Neuronal stem cell (in vitro differentiated cells): Measurements from ENCODE around the gene TCF19.
A peak's percentile ranks its signal among the peaks of the same experiment; 100 is the strongest.

Experiments used
- DNase-seq: peaks from one replicate; pipeline ENCODE4 v3.0.0-alpha.2; 2013; ENCODE audit warnings: low spot score
- H2AFZ ChIP-seq: one replicate; pipeline ENCODE4 v1.6.1; 2013; ENCODE audit warnings: mild to moderate bottlenecking, low read length, inconsistent platforms
- H2AK5ac ChIP-seq: 2 replicates; pipeline ENCODE4 v1.6.1; 2013; ENCODE audit warnings: low read depth, mild to moderate bottlenecking, inconsistent platforms, low read length, moderate library complexity, mixed read lengths
- H2BK120ac ChIP-seq: 2 replicates; pipeline ENCODE4 v1.6.1; 2013; ENCODE audit warnings: low read depth, mild to moderate bottlenecking, inconsistent platforms, low read length, moderate library complexity, mixed read lengths
- H2BK12ac ChIP-seq: one replicate; pipeline ENCODE4 v1.6.1; 2013; ENCODE audit warnings: low read length, inconsistent platforms
- H2BK15ac ChIP-seq: 2 replicates; pipeline ENCODE4 v1.6.1; 2013; ENCODE audit warnings: mild to moderate bottlenecking, low read length, inconsistent platforms, mixed read lengths
- H2BK5ac ChIP-seq: one replicate; pipeline ENCODE4 v1.6.1; 2013; ENCODE audit warnings: inconsistent platforms, mild to moderate bottlenecking, low read length, moderate library complexity
- H3K14ac ChIP-seq: one replicate; pipeline ENCODE4 v1.6.1; 2013; ENCODE audit warnings: low read length, inconsistent platforms
- H3K18ac ChIP-seq: 2 replicates; pipeline ENCODE4 v1.6.1; 2013; ENCODE audit warnings: low read length, inconsistent platforms
- H3K23ac ChIP-seq: 2 replicates; pipeline ENCODE4 v1.6.1; 2013; ENCODE audit warnings: low read depth, mild to moderate bottlenecking, mixed read lengths, low read length, inconsistent platforms; ENCODE audit not compliant: poor library complexity
- H3K27ac ChIP-seq: replicated peaks from 3 replicates; pipeline ENCODE4 v1.5.1; 2013; ENCODE audit warnings: low read length, inconsistent platforms
- H3K27me3 ChIP-seq, 3 experiments: 2 replicates each; pipeline ENCODE4 v1.6.1; 2013; ENCODE audit warnings: low read length in 3 of 3, mild to moderate bottlenecking in 2 of 3, inconsistent platforms in 1 of 3, low read depth in 1 of 3, mixed read lengths in 1 of 3, moderate library complexity in 1 of 3; ENCODE audit not compliant: control insufficient read depth in 3 of 3, insufficient read depth in 3 of 3
- H3K36me3 ChIP-seq, 2 donors: replicated peaks in 1 of 2; 2 replicates each; pipeline ENCODE4 v1.6.1; 2013; ENCODE audit warnings: low read length in 2 of 2; ENCODE audit not compliant: control insufficient read depth in 2 of 2, insufficient read depth in 2 of 2
- H3K4ac ChIP-seq: 2 replicates; pipeline ENCODE4 v1.6.1; 2013; ENCODE audit warnings: inconsistent platforms, mild to moderate bottlenecking, low read length, moderate library complexity
- H3K4me1 ChIP-seq, 2 donors: 1 replicate in 1 of 2; 2 replicates in 1 of 2; pipeline ENCODE4 v1.6.1; 2013; ENCODE audit warnings: low read length in 2 of 2, low read depth in 1 of 2; ENCODE audit not compliant: control insufficient read depth in 2 of 2, insufficient read depth in 1 of 2
- H3K4me2 ChIP-seq: one replicate; pipeline ENCODE4 v1.6.1; 2013; ENCODE audit warnings: mild to moderate bottlenecking, low read length, inconsistent platforms; ENCODE audit not compliant: insufficient read depth, poor library complexity, severe bottlenecking
- H3K4me3 ChIP-seq, 2 donors: 2 replicates each; pipeline ENCODE4 v1.5.1; 2013; ENCODE audit warnings: low read length in 2 of 2, mild to moderate bottlenecking in 2 of 2, inconsistent platforms in 1 of 2, moderate library complexity in 1 of 2
- H3K79me1 ChIP-seq: one replicate; pipeline ENCODE4 v1.6.1; 2013; ENCODE audit warnings: low read depth, mild to moderate bottlenecking, inconsistent platforms, low read length, moderate library complexity
- H3K9ac ChIP-seq: one replicate; pipeline ENCODE4 v1.6.1; 2013; ENCODE audit warnings: mild to moderate bottlenecking, low read depth, low read length, inconsistent platforms; ENCODE audit not compliant: poor library complexity
- H3K9me3 ChIP-seq, 2 donors: replicated peaks in 1 of 2; 2 replicates each; pipeline versions ENCODE3 to v1.6.1; 2013; ENCODE audit warnings: low read length in 2 of 2, mild to moderate bottlenecking in 2 of 2, inconsistent platforms in 1 of 2, low read depth in 1 of 2, mixed read lengths in 1 of 2, moderate library complexity in 1 of 2; ENCODE audit not compliant: control insufficient read depth in 2 of 2, insufficient read depth in 1 of 2
- H4K8ac ChIP-seq: one replicate; pipeline ENCODE4 v1.6.1; 2013; ENCODE audit warnings: low read depth, mild to moderate bottlenecking, inconsistent platforms, low read length, moderate library complexity
- H4K91ac ChIP-seq: one replicate; pipeline ENCODE4 v1.6.1; 2013; ENCODE audit warnings: low read length, low read depth, mild to moderate bottlenecking, inconsistent platforms; ENCODE audit not compliant: poor library complexity
- WGBS, 2 donors: extraction: QIAGEN DNeasy Blood & Tissue Kit; methylation state at CpG; one replicate each; pipeline ENCODE4 v1.1.7; 2013; ENCODE audit warnings: missing lambda C conversion rate in 2 of 2, mixed read lengths in 1 of 2; ENCODE audit not compliant: insufficient read length in 2 of 2, insufficient replicate concordance in 1 of 2; ENCODE audit errors: extremely low coverage in 2 of 2; 5-methylcytosine and 5-hydroxymethylcytosine counted together

The TCF19 gene

GRCh38 chr6:31130751-31131150, 27.6 kb upstream of the TCF19 start:
- no peaks in the 10 kb centered on the region for H3K36me3 ChIP-seq
- H3K27me3 ChIP-seq: peaks cover 0 to 9% (median 0%) of the 10 kb centered on the region in 3 experiments
- no peak overlapping the region for H3K4me3 ChIP-seq
- no CpG with 5 or more reads among the region's 3 CpGs for WGBS, 2 donors
- no peak overlapping the region for H4K8ac ChIP-seq
- H4K91ac ChIP-seq: no peak overlapping the region
- H3K18ac ChIP-seq: no peak overlapping the region
- H3K14ac ChIP-seq: no peak overlapping the region
- no peak overlapping the region for H2BK12ac ChIP-seq
- no peak overlapping the region for H2BK120ac ChIP-seq
- H3K4me1 ChIP-seq: peaks cover 0 to 4% of the 10 kb centered on the region in 2 donors
- H3K27ac ChIP-seq: no peak overlapping the region
- DNase-seq: no peak
- no peak overlapping the region for H3K4ac ChIP-seq
- H3K23ac ChIP-seq: no peak overlapping the region
- no peak overlapping the region for H2AFZ ChIP-seq
- H2AK5ac ChIP-seq: no peak overlapping the region
- H3K4me2 ChIP-seq: no peak overlapping the region
- no peak overlapping the region for H2BK5ac ChIP-seq
- no peaks in the 10 kb centered on the region for H3K9me3 ChIP-seq
- H3K79me1 ChIP-seq: no peaks in the 10 kb centered on the region
- no peak overlapping the region for H3K9ac ChIP-seq
- H2BK15ac ChIP-seq: no peak overlapping the region

GRCh38 chr6:31131595-31131994, 26.8 kb upstream of the TCF19 start:
- no peak overlapping the region for H4K8ac ChIP-seq
- no peaks in the 10 kb centered on the region for H3K9me3 ChIP-seq
- H2BK5ac ChIP-seq: no peak overlapping the region
- no peak overlapping the region for H2AFZ ChIP-seq
- no peak overlapping the region for H4K91ac ChIP-seq
- H3K4me3 ChIP-seq: no peak overlapping the region
- no peak overlapping the region for H3K23ac ChIP-seq
- no peak overlapping the region for H3K9ac ChIP-seq
- no peak overlapping the region for H3K4me2 ChIP-seq
- H3K4ac ChIP-seq: no peak overlapping the region
- no peak overlapping the region for H3K27ac ChIP-seq
- no peak overlapping the region for H2AK5ac ChIP-seq
- no peaks in the 10 kb centered on the region for H3K79me1 ChIP-seq
- no peaks in the 10 kb centered on the region for H3K36me3 ChIP-seq
- H3K27me3 ChIP-seq: peaks cover 0 to 8% (median 0%) of the 10 kb centered on the region in 3 experiments
- no peak overlapping the region for H2BK12ac ChIP-seq
- WGBS, 2 donors: no CpG with 5 or more reads among the region's 3 CpGs
- no peak overlapping the region for H2BK120ac ChIP-seq
- H3K4me1 ChIP-seq: peaks cover 0 to 2% of the 10 kb centered on the region in 2 donors
- no peak for DNase-seq
- H3K18ac ChIP-seq: no peak overlapping the region
- H2BK15ac ChIP-seq: no peak overlapping the region
- H3K14ac ChIP-seq: no peak overlapping the region

GRCh38 chr6:31132806-31133205, 25.6 kb upstream of the TCF19 start:
- H3K4me3 ChIP-seq: no peak overlapping the region
- H3K36me3 ChIP-seq: no peaks in the 10 kb centered on the region
- peaks cover 0 to 2% of the 10 kb centered on the region in 2 donors for H3K4me1 ChIP-seq
- H4K8ac ChIP-seq: no peak overlapping the region
- H3K9me3 ChIP-seq: no peaks in the 10 kb centered on the region
- H2BK15ac ChIP-seq: no peak overlapping the region
- no peak overlapping the region for H3K4ac ChIP-seq
- no peak for DNase-seq
- no peak overlapping the region for H2BK5ac ChIP-seq
- H3K79me1 ChIP-seq: no peaks in the 10 kb centered on the region
- no peak overlapping the region for H2BK12ac ChIP-seq
- no peak overlapping the region for H4K91ac ChIP-seq
- no CpG with 5 or more reads among the region's 6 CpGs for WGBS, 2 donors
- H3K4me2 ChIP-seq: no peak overlapping the region
- no peak overlapping the region for H3K27ac ChIP-seq
- no peak overlapping the region for H2BK120ac ChIP-seq
- no peak overlapping the region for H3K14ac ChIP-seq
- peaks cover 0 to 8% (median 0%) of the 10 kb centered on the region in 3 experiments for H3K27me3 ChIP-seq
- no peak overlapping the region for H2AFZ ChIP-seq
- peak overlapping the region; percentile 75 for H2AK5ac ChIP-seq
- no peak overlapping the region for H3K9ac ChIP-seq
- peak overlapping the region; percentile 57 for H3K18ac ChIP-seq
- H3K23ac ChIP-seq: no peak overlapping the region

GRCh38 chr6:31135710-31136109, 22.7 kb upstream of the TCF19 start:
- no peaks in the 10 kb centered on the region for H3K27me3 ChIP-seq
- H3K4me3 ChIP-seq: no peak overlapping the region
- no peak overlapping the region for H3K18ac ChIP-seq
- H2BK12ac ChIP-seq: no peak overlapping the region
- H4K91ac ChIP-seq: no peak overlapping the region
- H3K4ac ChIP-seq: no peak overlapping the region
- DNase-seq: no peak
- no peak overlapping the region for H2BK15ac ChIP-seq
- peaks cover 0 to 3% of the 10 kb centered on the region in 2 donors for H3K9me3 ChIP-seq
- H3K36me3 ChIP-seq: no peaks in the 10 kb centered on the region
- H4K8ac ChIP-seq: no peak overlapping the region
- no peak overlapping the region for H3K4me2 ChIP-seq
- no peak overlapping the region for H2AFZ ChIP-seq
- WGBS, 2 donors: no CpG with 5 or more reads among the region's 10 CpGs
- H3K9ac ChIP-seq: no peak overlapping the region
- H3K14ac ChIP-seq: no peak overlapping the region
- H2BK120ac ChIP-seq: no peak overlapping the region
- no peaks in the 10 kb centered on the region for H3K79me1 ChIP-seq
- no peak overlapping the region for H3K23ac ChIP-seq
- no peak overlapping the region for H2AK5ac ChIP-seq
- peaks cover 2 to 7% of the 10 kb centered on the region in 2 donors for H3K4me1 ChIP-seq
- H2BK5ac ChIP-seq: no peak overlapping the region
- H3K27ac ChIP-seq: no peak overlapping the region
